Measurements from ENCODE around the gene COL6A3.

The COL6A3 gene

GRCh38 chr2:237291138-237291792, 122.7 kb downstream of the COL6A3 start:
- no peak for TF ChIP-seq EZH2phosphoT487 (IDR thresholded peaks at IDR 0.05; ENCODE audit: borderline replicate concordance)
- no peak for TF ChIP-seq CTCF (conservative IDR thresholded peaks at IDR 0.05; ENCODE audit: low read length)
- H3K27me3 ChIP-seq (ENCODE audit: insufficient read depth, low read length, poor library complexity, severe bottlenecking) = peaks cover 15% of the 10 kb centered on the region
- H3K4me3 ChIP-seq (ENCODE audit: low read length, poor library complexity, severe bottlenecking) = no peak overlapping the region
- no peaks in the 10 kb centered on the region for H3K79me2 ChIP-seq (ENCODE audit: insufficient read depth, low read length)
- no peaks in the 10 kb centered on the region for H4K20me1 ChIP-seq (ENCODE audit: insufficient read depth, low read length, poor library complexity, severe bottlenecking)
- no peak overlapping the region for H3K9ac ChIP-seq (ENCODE audit: low read depth, low read length, poor library complexity, severe bottlenecking)
- no peaks in the 10 kb centered on the region for H3K4me1 ChIP-seq (ENCODE audit: insufficient read depth, low read length, poor library complexity, severe bottlenecking)
- no peaks in the 10 kb centered on the region for H3K9me2 ChIP-seq (replicated peaks; ENCODE audit: low read depth, low read length)
- peak overlapping the region; percentile 21 for H3K4me2 ChIP-seq (ENCODE audit: low read depth, low read length, poor library complexity, severe bottlenecking)
- H2AFZ ChIP-seq (ENCODE audit: low read length) = peak overlapping the region; percentile 63; the same call in 1 of the 2 replicates
- H3K9me3 ChIP-seq (ENCODE audit: insufficient read depth, low read depth, low read length) = no peaks in the 10 kb centered on the region
- H3F3A ChIP-seq (ENCODE audit: low read depth) = no peaks in the 10 kb centered on the region
- no peaks in the 10 kb centered on the region for H3K36me3 ChIP-seq (ENCODE audit: insufficient read depth, low read length)

DNA sequence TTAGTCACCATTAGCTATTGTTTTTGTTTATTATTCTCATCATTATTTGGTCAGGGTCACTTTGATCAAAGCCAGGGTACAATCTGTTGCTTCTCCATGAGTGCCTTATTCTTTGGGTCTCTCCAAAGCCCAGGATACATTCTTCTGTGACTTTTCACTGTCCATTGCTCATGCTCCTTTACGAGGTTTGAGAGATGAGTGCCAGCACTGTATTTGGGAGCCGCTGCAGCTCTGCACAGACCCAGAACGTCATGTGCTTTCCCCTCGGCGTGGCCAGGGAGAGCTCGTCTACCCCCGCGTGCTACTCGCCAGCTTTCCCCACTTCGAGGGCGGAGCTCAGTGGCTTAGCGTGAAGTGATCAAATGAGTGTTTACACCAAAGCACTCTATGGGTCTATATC, 123.7 kb downstream of the COL6A3 start:
- Histone ChIP-seq H3K4me3 (ENCODE audit: low read length, poor library complexity, severe bottlenecking) (no peak overlapping the region), H3K4me2 (ENCODE audit: low read depth, low read length, poor library complexity, severe bottlenecking) (no peak overlapping the region), H3K9ac (ENCODE audit: low read depth, low read length, poor library complexity, severe bottlenecking) (no peak overlapping the region), H3F3A (ENCODE audit: low read depth) (no peaks in the 10 kb centered on the region), H4K20me1 (ENCODE audit: insufficient read depth, low read length, poor library complexity, severe bottlenecking) (no peaks in the 10 kb centered on the region), H3K27me3 (ENCODE audit: insufficient read depth, low read length, poor library complexity, severe bottlenecking) (peaks cover 15% of the 10 kb centered on the region), H3K9me2 (replicated peaks; ENCODE audit: low read depth, low read length) (no peaks in the 10 kb centered on the region), H2AFZ (ENCODE audit: low read length) (no peak overlapping the region), H3K9me3 (ENCODE audit: insufficient read depth, low read depth, low read length) (no peaks in the 10 kb centered on the region), H3K79me2 (ENCODE audit: insufficient read depth, low read length) (no peaks in the 10 kb centered on the region), H3K36me3 (ENCODE audit: insufficient read depth, low read length) (no peaks in the 10 kb centered on the region), H3K4me1 (ENCODE audit: insufficient read depth, low read length, poor library complexity, severe bottlenecking) (no peaks in the 10 kb centered on the region)
- TF ChIP-seq EZH2phosphoT487 (IDR thresholded peaks at IDR 0.05; ENCODE audit: borderline replicate concordance) = no peak
- TF ChIP-seq CTCF (conservative IDR thresholded peaks at IDR 0.05; ENCODE audit: low read length) = no peak

DNA sequence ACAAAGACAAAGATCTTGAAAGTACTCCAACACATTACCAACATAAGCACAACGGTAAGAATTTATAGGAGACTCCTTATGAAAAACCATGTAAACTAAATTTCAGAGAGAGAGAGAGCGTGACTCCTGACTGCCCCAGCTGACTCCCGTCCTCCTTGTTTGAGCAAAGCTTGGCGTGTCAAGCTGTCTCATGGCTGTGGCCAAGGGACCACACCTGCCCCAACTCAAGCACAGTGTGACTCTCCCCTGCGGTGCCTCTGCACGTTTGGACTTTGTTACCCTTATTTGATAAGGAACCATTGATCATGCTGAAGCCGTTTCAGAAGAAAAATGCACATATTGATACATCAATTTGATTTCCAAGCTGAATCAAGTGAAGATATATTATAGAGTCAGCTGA, 124.8 kb downstream of the COL6A3 start:
- Histone ChIP-seq H3K79me2 (ENCODE audit: insufficient read depth, low read length) (no peaks in the 10 kb centered on the region), H3F3A (ENCODE audit: low read depth) (no peaks in the 10 kb centered on the region), H3K4me1 (ENCODE audit: insufficient read depth, low read length, poor library complexity, severe bottlenecking) (no peaks in the 10 kb centered on the region), H3K9ac (ENCODE audit: low read depth, low read length, poor library complexity, severe bottlenecking) (no peak overlapping the region), H3K36me3 (ENCODE audit: insufficient read depth, low read length) (no peaks in the 10 kb centered on the region), H4K20me1 (ENCODE audit: insufficient read depth, low read length, poor library complexity, severe bottlenecking) (no peaks in the 10 kb centered on the region), H3K4me2 (ENCODE audit: low read depth, low read length, poor library complexity, severe bottlenecking) (no peak overlapping the region), H3K27me3 (ENCODE audit: insufficient read depth, low read length, poor library complexity, severe bottlenecking) (peaks cover 15% of the 10 kb centered on the region), H3K9me3 (ENCODE audit: insufficient read depth, low read depth, low read length) (no peaks in the 10 kb centered on the region), H2AFZ (ENCODE audit: low read length) (no peak overlapping the region), H3K9me2 (replicated peaks; ENCODE audit: low read depth, low read length) (no peaks in the 10 kb centered on the region), H3K4me3 (ENCODE audit: low read length, poor library complexity, severe bottlenecking) (no peak overlapping the region)
- no peak for TF ChIP-seq CTCF (conservative IDR thresholded peaks at IDR 0.05; ENCODE audit: low read length)
- TF ChIP-seq EZH2phosphoT487 (IDR thresholded peaks at IDR 0.05; ENCODE audit: borderline replicate concordance) = no peak

Data from Loucy (cell line).